NCI-H128 (cell line): Measurements from ENCODE around the gene TMEM132D.
"Not testable (repeated sequence)": the region's sequence is repeated elsewhere in the genome, so short reads cannot be mapped to it uniquely, and the experiment has no call there.

Experiments used
- DNase-seq: peaks from one replicate; lab custom pipeline; 2025; ENCODE audit not compliant: unreplicated experiment; lab: John Stamatoyannopoulos, UW

TMEM132D gene

GRCh38 chr12:129604506-129604905, 299.3 kb downstream of the TMEM132D start:
- DNase-seq, result no peak

- DNase-seq, result no peak
Observed at GRCh38 chr12:129599406-129599805, 304.4 kb downstream of the TMEM132D start.

- no peak for DNase-seq
Observed at GRCh38 chr12:129594098-129594497, 309.7 kb downstream of the TMEM132D start.

GRCh38 chr12:129592449-129592848, 311.4 kb downstream of the TMEM132D start:
- no peak for DNase-seq

- no peak for DNase-seq
Observed at GRCh38 chr12:129589503-129589902, 314.3 kb downstream of the TMEM132D start.

GRCh38 chr12:129588142-129588541, 315.7 kb downstream of the TMEM132D start:
- DNase-seq, result no peak

- DNase-seq, result no peak
Observed at GRCh38 chr12:129585296-129585695, 318.5 kb downstream of the TMEM132D start.

- DNase-seq, result no peak
Observed at GRCh38 chr12:129579879-129580278, 323.9 kb downstream of the TMEM132D start.

- DNase-seq, result no peak
Observed at GRCh38 chr12:129571901-129572494, 331.8 kb downstream of the TMEM132D start.

- no peak for DNase-seq
Observed at GRCh38 chr12:129570796-129571400, 332.9 kb downstream of the TMEM132D start.

GRCh38 chr12:129566800-129567199, 337.0 kb downstream of the TMEM132D start:
- DNase-seq, result no peak

- DNase-seq, result no peak
Observed at GRCh38 chr12:129564768-129565167, 339.1 kb downstream of the TMEM132D start.

GRCh38 chr12:129563266-129563665, 340.6 kb downstream of the TMEM132D start:
- no peak for DNase-seq

- no peak for DNase-seq
Observed at GRCh38 chr12:129561304-129561703, 342.5 kb downstream of the TMEM132D start.

GRCh38 chr12:129559776-129560175, 344.0 kb downstream of the TMEM132D start:
- DNase-seq, result no peak

GRCh38 chr12:129558036-129558435, 345.8 kb downstream of the TMEM132D start:
- no peak for DNase-seq

- no peak for DNase-seq
Observed at GRCh38 chr12:129556082-129556481, 347.7 kb downstream of the TMEM132D start.

- no peak for DNase-seq
Observed at GRCh38 chr12:129552996-129553750, 350.7 kb downstream of the TMEM132D start.

- DNase-seq, result no peak
Observed at GRCh38 chr12:129551441-129551840, 352.4 kb downstream of the TMEM132D start.

- DNase-seq, result peak; percentile 90
Observed at GRCh38 chr12:129550353-129550752, 353.5 kb downstream of the TMEM132D start.

- no peak for DNase-seq
Observed at GRCh38 chr12:129549656-129550055, 354.2 kb downstream of the TMEM132D start.

- not testable (repeated sequence) for DNase-seq
Observed at GRCh38 chr12:129549020-129549419, 354.8 kb downstream of the TMEM132D start.
